ENCODE results near the gene LHPP.

Gene LHPP

DNA sequence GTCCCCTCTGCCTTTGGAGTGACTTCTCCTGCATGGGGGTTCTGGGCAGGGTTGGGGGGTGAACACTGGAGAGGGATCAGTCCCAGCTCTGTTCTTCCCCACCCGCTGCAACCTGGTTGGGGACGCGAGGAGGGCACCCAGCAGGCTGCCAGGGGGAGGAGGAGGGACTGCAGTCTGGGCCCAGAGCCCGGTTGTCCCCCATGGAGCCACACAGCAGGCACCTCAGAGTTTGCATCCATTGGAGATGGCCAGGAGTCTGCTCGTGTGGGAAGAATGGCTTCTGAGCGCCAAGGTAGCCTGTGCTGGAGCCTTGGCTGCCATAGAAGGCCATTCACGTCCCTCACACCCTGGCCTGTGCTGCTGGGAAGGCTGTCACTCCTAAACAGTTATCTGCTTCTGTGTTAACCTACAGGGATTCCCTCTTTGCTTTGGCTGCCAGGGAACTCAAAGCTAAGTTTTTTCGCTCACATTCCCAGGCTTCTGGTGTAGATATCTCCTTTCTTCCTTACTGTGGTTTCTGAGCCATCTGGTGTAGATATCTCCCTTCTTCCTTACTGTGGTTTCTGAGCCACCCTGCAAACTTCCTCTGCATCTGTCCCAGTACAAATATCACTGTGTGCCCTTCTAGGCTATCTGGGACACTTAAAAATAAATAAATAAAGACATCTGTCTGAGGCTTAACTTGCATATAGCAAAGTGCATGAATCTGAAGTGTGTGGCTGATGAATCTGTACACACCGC is 133.7 kb downstream of the LHPP start:
- DNase-seq (ENCODE audit: low spot score), result no peak

DNA sequence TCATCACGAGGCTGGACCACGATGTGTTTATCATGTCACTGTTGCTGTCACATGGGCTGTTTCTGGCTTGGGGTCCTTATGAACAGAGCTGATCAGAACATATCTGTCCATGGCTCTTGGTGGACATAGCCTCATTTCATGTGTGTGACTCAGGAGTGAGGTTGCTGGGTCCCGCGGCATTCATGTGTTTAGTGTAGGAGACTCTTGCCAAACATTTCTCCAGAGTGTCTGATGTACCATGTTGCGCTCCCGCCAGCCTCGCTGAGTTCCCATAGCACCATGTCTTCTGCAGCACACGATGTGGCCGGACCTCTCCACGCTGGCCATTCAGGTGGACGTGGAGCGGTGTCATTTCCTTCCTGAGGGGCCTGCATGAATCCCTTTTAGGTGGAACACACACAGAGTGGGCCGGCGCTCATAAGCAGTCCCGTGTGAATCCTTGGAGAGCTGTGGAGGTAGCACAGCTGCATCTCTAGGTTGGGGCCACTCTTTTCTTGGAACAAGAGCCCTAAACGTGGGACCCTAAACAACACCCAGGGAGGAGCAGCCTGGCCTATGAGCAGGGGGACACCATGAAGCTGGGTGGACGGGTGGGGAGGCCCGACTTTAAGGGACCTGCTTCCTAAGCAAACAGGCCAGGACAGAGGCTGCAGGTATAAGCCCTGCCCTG is 134.6 kb downstream of the LHPP start:
- no peak for DNase-seq (ENCODE audit: low spot score)

- DNase-seq (ENCODE audit: low spot score), result no peak
These were observed 135.6 kb downstream of the LHPP start for GRCh38 chr10:124596962-124597845.

DNA sequence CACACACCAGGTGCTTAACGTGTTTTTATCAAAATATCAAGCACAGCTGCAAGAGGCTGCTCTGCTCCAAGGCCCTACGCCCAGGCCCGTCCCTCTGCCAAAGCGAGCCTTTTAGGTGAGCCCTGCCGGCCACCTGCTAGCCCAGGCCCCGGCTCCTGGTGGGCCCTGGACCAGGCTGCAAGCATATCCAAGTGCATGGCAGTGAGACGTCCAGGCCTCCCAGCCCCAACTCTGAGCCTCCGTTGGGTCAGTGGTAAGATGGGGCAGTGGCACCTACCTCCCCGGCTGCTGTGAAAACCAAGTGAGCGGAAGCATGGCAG is 136.2 kb downstream of the LHPP start:
- DNase-seq (ENCODE audit: low spot score), result no peak

DNA sequence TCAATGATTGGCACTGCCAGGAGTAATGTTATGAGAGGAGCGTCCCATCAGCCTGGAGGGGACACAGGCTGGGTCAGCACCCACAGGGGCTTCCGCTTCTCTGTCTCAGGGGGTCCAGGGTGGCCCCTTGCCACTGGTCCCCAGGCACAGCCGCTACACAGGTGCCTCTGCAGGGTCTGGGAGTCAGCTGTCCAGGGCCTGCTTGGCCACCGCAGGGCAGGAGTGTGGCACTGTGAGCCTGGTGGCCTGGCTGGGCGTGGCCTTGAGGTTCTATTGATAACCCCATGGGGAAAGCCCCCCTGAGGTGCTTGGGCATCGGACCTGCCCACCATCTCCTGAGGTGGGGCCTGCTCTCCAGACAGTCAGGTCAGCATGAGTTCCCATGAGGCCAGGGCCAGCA is 136.6 kb downstream of the LHPP start:
- no peak for DNase-seq (ENCODE audit: low spot score)

DNA sequence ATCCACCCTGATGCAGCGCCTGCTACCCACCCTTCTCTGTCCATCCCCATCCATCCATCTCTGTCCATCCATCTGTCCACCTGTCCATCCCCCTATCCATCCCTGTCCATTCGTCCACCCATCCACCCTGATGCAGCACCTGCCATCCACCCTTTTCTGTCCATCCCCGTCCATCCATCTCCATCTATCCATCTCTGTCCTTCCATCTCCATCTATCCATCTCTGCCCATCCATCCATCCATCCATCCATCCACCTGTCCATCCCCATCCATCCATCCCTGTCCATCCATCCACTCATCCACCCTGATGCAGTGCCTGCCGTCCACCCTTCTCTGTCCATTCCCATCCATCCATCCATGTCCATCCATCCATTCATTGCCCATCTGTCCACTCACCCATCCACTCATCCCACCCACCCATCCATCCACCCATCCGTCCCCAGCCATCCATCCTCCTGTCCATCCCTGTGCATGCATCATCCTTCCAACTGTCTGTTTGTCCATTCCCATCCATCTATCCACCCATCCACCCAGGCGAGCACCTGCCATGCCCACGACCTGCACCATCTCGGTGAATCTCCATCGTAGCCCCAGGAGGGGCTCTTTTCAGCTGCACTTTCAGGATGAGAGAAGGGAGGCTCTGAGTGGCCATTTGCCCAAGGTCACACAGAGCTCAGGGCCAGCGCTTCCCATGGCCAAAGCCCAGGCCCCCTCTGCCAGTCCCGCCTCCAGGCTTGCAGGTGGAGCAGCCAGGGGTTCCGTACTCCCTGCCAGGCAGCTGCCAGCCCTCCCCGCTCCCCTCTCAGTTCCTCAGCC is 137.4 kb downstream of the LHPP start:
- no peak for DNase-seq (ENCODE audit: low spot score)

DNA sequence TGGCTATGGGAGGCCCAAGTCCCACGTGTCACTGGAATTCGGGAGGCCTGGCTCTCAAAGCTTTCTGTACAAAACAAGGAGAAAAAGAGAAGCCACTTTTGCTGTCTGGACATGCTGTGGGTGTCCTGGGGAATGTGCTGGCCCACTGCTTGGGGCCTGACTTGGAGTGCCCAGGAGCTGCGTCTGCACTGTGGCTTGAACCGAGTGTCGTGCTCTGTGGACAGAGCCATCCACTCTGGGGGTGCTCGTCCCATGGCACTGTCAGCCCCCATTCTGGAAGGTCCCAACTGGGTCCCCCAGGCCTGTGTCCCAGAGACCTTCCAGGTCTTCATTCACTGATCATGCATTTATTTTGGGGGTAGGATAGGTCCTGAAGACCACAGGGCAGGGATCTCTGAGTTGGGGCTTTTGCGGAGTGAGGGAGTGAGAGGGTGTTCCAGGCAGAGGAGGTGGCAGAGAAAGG is 138.0 kb downstream of the LHPP start:
- DNase-seq (ENCODE audit: low spot score), result no peak

GRCh38 chr10:124600051-124600880 is 138.6 kb downstream of the LHPP start:
- DNase-seq (ENCODE audit: low spot score), result no peak

DNA sequence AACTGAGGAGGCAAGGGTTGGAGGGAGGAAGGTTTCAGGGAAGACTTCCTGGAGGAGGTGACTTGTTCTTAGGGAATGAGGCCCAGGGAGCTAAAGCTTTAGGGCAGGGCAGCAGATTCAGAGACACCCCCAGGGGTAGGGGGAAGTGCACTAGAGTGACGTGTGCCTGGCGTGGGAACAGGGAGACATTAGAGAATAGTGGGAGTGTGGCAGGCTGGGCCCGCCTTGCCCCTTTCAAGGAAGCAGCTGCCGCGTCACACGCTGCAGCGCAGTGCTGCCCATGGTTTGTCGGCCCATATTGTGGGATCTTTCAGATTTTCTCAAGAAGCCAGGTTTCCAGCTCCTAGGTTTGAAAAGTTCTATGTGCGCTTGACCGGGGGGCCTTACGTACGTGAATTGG is 139.4 kb downstream of the LHPP start:
- no peak for DNase-seq (ENCODE audit: low spot score)

GRCh38 chr10:124601431-124602120 is 140.0 kb downstream of the LHPP start:
- no peak for DNase-seq (ENCODE audit: low spot score)

GRCh38 chr10:124602121-124602561 is 140.5 kb downstream of the LHPP start:
- DNase-seq (ENCODE audit: low spot score), result no peak

GRCh38 chr10:124602646-124603365 is 141.2 kb downstream of the LHPP start:
- no peak for DNase-seq (ENCODE audit: low spot score)

- no peak for DNase-seq (ENCODE audit: low spot score)
These were observed 142.0 kb downstream of the LHPP start for GRCh38 chr10:124603376-124604213.

DNA sequence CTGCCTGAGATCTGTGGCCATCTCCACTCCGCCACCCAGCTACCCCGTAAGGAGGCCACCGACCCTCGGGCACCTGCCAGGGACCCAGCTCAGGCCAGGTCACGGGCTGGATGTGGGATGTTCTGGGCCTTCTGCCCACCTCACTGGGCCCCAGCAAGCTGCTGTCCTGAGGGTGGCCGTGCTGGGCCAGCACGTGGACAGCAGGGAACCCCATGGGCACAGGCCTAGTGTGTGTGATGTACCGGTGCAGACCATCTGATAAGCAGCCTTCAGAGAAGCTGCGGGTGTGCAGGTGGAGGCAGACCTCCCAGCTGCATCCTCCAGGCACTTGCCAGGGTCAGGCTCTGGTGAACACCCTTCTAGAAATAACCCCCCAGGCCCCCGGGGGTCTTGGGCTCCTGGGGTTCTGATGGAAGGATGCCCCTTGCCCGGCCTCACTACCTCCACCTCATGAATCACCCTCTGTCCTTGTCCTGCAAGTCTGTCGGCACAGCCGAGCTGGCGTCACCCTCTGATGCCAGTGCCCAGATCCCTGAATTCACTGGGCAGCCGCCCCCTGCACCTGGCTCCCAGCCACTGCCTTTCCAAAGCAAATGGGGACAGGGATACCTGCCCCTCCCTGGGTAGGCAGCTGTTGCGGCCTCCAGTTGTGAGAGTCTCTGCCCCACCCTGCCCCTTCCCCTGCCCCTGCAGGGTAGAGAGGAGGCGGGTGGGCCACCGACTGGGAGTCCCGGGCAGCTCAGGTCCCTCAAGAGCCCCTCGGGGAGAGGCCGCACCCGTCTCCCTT is 142.8 kb downstream of the LHPP start:
- DNase-seq (ENCODE audit: low spot score), result no peak

- no peak for DNase-seq (ENCODE audit: low spot score)
These were observed 143.4 kb downstream of the LHPP start for GRCh38 chr10:124605001-124605370.

DNA sequence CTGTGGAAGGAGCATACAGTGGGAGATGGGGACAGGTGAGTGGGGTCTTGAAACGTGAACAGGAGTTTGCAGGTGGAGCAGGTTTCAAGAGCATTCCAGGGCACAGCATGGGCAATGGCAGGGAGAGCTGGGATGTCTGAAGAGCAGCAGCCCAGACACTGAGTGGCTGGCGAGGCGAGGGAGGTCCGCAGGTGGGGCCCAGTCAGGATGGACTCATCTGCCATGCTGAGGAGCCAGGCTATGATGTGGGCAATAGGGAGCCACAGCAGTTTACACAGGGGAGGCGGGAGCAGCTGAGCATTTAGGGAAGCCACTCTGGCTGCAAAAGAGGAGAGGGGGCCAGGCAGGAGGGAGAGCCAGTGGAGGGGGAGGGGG is 143.8 kb downstream of the LHPP start:
- DNase-seq (ENCODE audit: low spot score), result no peak

- DNase-seq (ENCODE audit: low spot score), result no peak
These were observed 144.5 kb downstream of the LHPP start for GRCh38 chr10:124605856-124606812.

Data from AG08395 (cell line).